HG03457 (cell line): ENCODE measurements around the gene FAM81A.
"Not testable (repeated sequence)": the region's sequence is repeated elsewhere in the genome, so short reads cannot be mapped to it uniquely, and the experiment has no call there.

Source experiments
- ATAC-seq: cut with Tn5 transposase; IDR thresholded peaks from one replicate; pipeline ENCODE4 v1.9.1; 2021; ENCODE audit warnings: moderate number of reproducible peaks; ENCODE audit not compliant: unreplicated experiment

FAM81A gene

DNA sequence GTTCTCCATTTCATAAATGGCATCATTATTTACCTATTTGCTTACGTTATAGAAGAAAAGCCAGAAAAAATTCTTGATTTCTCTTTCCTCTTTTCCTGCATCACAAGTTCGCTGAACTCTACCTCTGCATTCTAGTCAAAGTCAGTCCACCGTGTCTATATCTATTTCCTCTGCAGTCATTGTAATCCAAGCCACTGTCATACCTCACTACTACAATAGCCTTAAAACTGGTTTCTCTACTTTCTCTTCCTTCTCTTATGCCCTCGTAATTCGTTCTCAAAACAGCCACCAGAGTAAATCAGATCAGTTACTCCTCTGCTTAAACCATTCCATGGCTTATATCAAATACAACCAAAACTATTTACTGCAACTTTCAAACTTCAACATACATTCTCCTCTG lies 13.4 kb upstream of the FAM81A start:
- no peak for ATAC-seq

DNA sequence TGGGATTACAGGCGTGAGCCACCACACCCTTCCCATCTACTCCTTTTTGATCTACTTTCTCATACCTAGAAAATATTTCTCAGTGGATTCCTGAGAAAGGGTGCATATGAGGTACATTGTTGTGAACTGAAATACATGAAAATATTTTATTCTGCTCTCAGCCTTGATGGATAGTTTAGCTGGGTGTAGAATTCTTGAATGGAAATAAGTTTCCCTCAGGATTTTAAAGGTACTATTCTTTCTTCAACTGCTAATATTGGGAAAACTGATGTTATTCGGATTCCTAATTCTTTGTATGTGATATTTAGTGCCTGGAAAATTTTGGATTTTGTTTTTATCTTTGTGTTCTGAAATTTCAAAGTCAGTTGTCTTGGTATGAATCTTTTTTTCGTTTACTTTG lies 9.1 kb upstream of the FAM81A start:
- not testable (repeated sequence) for ATAC-seq

DNA sequence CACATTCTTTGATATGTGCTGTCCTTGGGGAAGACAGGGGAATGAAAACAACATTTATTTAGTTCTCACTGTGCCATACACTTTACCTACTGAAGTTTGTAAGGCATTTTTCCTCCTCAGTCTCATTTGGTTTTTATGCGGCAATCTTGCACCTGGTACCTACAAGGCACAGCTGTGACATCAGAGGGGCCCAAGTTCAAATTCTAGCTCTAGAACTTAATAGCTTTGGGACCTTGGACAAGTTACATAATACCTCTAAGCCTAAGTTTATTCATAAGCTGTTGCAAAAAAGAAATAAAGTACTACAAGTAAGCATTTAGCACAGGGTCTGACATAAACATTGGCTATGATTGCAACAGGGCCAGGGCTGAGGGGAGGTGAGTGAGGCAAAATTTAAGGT lies 5.6 kb upstream of the FAM81A start:
- no peak for ATAC-seq

DNA sequence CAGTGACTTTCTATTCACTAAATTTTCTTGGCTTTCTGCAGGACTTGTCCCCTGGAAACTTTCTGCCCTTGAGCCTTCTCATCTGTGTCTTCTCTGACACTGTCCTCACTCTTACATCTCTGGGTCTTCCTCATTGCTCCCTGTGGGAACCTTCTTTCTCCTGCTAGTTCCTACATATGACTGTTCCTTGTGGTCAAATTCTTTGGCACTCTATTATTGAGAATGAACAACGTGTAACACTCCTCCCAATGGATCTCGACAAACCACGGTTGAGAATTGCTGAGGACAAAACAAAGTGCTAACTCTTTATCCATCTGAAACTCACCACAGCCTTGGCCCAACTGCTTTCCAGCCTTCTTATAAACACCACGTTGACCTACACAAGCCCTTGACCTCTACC lies 3.5 kb upstream of the FAM81A start:
- ATAC-seq: no peak

DNA sequence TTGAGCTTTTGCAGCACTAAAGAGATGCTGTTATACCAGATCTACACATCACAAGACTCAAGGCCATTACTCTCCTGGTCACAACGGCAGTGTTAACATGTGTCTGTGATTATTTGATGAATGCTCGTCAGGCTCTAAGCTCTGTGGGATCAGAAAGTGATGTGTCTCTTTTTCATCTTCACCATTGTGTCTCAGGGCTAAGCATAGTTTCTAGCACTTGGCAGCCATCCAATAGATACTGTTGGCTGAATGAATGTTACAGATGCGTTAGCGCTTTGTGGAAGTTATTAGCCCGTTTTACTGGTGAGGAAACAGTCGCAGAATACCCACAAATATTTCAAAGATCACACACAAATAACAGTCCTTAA lies 1.2 kb upstream of the FAM81A start:
- no peak for ATAC-seq

DNA sequence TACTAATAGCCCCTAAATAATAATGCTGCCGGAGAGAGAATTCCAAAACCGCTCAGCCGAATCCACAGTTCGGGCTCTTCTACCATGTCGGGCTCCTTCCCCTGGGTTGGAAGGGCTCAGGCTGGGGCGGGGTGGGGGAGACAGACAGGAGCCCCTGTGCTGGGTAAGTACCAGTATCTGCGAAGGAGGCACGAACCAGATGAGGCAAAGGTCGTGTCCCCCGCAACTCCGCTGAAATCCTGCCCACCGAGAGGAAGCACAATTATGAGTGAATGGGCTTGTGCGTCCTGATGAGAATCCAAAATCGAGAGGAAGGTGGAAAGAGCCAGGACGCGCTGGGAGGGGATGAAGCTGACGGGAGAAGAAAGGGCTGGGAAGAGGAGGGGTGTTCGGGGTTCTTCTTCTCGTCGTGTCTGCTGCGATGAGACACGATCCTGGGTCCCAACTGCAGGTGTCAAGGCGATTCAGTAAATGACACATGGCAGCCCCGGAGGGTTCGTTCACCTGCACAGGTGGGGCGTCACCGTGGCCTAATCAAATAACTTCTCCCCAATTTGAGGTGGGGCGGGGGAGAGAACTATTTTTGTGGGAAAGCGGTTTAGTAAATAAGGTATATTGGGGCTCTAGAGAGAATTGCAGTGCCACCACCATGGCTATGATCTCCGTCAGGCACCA lies 707 bp upstream of the FAM81A start:
- no peak for ATAC-seq

DNA sequence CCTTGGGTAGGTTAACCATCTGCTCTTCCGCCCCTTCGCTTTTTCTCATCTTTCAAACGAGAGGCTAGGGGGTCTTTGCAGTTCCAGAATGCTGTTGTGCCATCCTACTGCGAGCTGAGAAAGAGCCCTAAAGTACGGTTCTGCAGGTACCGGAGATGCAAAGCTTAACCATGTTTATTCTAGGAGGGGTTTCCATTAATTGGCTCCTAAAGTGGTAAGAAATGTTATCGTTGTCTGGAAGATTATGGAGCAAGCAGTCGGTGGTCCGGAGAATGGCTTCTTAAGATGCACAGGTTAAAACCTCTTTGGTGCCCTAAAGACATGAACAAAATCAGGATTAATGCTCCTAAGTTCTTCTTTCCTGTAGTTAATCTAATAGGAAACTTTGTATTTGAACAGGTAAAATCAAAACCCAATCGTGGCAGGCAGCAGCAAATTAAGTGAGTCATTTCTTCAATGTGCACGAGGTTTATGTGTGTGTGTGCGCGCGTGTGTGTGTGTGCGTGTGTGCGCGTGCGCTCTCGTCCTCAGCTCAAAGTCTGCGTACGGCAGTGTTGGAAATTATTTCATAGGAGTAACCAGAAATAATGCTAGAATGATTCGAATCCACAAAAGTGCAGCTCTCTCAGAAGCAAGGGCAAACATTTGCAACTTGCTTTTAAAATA lies 772 bp downstream of the FAM81A start:
- ATAC-seq: no peak

DNA sequence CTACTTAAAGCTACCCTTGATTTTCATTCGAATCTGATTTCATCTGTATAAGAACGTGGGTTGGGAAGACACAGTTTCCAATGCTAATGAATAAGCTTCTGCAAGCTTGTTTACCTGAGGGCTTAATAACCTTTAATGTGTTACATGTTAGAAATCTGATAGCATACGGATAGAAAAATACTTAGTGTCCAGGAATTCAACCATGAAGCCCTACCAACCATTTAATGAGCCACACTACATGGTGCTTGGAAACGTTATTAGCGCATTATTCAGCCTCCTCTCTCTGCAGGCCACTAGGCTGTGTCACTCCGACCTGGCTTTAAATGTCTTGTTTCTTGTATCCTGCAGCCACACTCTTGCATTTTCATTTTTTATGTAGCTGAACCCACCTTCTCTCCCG lies 1.6 kb downstream of the FAM81A start:
- no peak for ATAC-seq

DNA sequence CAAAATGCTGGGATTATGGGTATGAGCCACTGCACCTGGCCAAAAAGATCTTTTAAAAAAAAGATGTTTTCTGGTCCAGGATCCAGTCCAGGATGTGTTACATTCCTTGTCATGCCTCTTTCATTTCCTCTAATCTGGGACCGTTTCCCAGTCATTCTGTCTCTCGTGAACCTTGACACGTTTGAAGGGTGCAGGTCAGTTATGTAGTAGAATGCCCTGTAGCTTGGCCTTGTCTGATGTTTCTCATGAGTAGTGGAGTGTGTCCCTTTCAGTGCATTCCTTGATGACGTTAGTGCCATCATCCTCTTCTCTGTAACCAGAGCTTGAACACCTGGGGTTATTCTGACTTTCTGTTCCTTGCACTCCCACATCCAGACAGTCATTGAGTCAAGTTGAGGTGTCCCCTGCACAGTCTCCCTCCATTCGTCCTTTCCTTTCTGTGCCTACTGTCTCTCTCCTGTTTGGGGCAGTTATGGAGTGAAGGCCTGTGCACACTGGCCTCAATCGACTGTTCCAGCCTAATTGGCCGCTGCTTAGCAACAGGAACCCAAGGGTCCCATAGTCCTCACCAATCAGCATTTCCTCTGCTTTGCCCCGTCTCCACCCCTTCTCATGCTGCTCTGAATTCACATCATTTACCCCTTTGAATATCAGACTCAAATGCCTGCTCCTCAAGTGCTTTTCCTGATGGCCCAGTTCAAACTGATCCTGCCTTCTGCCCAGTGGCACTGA lies 5.5 kb downstream of the FAM81A start:
- no peak for ATAC-seq

DNA sequence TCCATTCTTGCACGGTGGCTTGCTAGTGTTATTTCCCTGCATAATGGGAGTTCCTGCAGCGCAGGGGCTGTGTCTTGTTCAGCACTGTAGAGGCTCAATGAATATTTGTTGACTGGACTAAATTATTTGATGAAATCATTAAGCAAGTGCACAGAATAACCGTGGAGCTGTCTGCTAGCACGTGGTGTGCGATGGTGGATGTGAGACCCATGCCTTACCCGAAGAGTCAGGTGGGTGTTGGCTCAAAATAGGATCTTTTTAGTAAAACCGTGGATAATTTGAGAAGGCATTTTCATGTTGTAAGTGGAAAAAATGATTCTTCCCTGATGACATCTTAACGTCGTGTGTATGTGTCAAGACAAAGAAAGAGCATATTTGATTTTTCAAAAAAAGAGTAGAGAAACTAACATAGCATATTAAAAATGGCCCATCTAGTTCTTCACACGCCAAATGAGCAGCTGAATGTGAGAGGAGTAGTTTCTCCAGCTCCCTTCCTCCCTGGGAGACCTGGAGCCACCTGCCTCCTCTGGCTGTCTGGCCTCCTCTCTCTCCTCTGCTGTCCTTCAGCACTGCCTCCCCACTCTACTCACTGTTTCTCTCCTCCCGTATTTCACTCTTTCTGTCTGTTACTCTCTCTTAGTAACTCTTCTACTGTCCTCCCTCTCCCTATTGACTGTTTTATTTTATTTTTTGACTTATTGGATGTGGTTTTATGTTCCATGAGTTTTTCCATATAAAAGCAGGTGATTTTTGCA lies 6.3 kb downstream of the FAM81A start:
- no peak for ATAC-seq

DNA sequence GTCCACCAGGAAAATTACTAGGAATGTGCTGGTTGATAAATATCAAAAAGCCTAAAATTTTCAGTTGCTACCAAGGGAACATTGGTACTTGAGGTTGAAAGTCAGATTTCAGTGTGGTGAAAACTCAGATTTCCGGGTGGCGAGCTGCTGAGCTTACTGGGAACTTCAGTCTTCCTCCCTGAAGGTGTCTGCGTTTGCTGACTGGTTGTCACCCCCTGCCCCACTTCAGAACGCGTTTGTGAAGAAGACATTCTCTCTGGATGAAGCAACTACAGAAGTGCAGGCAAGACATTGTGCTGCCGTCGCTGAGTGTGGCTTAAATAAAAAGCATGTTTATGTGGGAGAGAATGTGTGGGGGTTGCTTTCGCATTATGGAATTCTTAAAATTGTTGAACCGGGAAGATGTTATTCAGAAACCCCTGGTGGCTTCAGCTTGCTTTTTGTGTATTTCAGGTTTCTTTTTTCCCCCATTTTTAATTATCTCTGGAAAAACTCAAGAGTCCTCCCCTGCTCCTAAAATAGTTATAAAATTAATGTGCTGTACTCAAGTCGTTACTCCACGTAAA lies 7.1 kb downstream of the FAM81A start:
- no peak for ATAC-seq

DNA sequence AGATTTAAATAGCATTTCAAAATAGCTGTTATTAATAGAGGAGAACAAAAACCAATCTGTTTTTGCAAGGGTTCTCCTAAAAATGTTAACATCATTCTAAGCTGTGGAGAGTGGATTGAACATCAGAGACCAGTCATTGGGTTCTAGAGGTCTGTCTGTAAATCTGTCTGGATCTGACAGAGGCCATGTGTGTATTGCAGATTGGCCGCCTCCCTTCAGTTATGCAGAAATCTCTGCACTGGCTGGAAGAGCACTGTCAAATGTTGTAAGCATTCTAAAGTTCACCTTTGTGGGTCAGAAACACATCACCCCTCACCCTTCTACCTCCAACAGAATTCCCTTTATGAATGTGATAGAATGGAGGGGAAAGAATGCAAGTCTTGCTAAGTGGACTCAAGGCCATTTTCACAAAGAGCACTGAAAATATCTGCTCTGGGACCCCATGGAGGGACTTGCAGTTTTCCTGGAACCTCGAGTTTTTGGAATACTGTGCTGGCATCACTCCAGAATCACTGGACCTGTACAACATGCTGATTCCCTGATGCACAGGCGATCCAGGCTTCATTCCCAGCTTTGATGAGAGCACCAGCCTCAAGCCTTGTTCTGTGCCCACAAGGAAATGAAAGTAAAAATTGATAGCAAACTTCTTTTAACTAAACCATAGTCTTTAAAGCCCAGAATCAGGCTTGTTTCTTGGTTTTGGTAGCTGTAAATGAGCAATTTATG lies 8.4 kb downstream of the FAM81A start:
- no peak for ATAC-seq

DNA sequence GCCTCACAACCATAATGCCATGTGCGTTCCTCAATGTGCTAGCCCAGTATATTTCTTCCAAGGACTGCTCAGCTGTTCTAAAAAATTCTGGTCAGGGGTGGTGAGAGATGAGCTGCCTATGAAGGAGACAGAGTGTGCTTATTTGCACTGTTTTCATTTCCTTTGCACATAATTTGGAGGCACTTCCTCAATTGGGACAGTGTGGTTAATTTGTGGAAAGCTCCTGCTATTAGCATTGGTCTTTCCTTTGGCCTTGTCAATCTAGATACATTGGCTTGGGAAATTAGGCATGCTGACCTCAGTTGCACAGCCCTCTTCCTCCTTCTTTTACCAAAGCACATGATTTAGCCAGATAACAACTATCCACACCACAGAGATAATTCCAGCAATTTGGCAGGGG lies 9.4 kb downstream of the FAM81A start:
- no peak for ATAC-seq

DNA sequence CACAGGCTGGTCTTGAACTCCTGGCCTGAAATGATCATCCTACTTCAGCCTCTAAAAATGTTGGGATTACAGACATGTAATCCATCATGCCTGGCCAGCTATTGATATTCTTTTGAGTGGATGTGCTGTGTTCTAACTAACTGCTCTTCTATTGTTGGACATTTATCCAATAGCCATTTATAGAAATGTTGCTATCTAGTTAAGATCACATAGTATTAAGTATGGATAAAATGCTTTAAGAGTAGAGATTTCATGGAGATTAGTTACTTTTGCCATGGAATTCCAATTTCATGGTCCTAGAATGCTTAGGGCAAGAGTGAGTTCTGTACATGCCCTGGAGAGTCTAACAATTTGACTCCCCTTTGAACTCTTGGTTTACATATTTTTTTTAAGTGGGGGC lies 10.9 kb downstream of the FAM81A start:
- ATAC-seq: no peak

DNA sequence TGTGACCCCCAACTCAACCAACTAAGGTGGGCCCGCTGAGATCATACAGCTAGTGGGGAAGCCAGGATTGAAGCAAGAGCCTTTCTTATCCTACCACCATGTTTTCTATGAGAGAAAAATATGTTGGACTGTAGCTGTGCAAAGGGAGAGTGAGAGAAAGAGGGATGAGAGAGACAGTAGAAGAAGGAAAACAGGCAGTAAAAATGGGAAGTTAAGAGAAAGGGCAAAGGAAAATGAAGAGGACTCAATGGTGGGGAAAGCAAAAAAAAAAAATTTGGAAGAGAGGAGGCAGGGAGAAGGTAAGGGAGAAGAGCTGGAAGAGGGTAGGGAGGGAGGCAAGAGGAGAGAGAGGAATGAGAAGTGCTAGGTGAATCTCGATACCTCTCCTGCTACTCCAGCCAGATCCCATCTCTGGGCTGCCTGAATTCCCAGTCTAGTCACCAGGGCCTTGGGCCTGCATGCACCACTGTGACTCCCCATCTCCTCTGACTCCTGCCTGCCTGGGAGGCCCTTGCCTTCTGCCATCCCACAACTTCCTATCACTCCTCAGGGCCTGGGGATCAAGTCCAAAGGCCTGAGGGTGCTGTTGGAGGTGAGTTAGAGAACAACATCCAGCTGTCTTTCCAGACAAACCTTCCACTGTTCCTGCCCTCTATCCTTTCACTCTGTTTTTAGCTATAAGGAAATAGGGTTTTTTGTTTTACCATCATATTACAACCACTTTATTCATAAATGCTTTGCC lies 15.7 kb downstream of the FAM81A start:
- ATAC-seq: no peak

DNA sequence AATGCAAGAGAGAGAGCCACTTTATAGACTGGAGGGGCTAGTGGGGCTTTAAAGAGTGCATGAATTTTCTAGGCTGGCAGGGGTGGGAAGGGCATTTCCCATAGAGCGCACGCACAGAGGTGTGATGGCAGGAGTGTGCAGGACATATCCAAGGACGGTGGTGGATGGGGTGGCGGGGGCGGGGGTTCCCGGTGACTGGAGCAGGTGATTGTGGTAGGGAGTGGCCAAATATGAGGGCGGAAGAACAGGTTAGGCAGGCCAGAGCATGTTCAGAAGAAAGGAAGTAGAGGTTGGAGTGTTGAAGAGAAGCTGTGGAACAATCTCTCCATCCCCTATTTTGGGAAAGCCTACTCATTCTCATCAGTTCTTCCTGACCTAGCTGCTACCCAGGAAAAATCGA lies 18.1 kb downstream of the FAM81A start:
- no peak for ATAC-seq

DNA sequence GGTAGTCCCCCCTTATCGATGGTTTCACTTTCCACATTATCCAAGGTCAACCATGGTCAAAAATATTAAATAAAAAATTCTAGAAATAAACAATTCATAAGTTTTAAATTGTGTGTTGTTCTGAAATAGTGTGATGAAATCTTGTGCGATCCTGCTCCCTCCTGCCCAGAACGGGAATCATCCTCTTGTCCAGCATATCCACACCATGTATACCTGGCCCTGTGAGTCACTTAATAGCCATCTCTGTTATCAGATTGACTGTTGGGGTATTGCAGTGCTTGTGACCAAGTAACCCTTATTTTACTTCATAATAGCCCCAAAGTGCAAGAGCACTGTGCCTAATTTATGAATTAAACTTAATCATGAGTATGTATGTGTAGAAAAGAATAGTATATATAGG lies 19.1 kb downstream of the FAM81A start:
- no peak for ATAC-seq

DNA sequence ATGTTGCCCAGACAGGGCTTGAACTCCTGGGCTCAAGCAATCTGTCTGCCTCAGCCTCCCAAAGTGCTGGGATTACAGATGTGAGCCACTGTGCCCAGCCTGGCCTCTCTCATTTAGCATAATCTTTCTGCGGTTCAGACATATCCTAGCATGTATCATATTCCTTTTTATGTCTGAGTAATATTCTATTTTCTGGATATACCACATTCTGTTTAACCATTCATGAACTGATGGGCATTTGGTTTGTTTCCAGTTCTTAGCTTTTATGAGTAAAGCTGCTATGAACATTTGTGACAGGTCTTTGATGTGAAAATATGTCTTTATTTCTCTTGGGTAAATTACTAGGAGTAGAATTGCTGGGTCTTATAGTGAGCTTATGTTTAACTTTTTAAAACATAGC lies 23.5 kb downstream of the FAM81A start:
- no peak for ATAC-seq

DNA sequence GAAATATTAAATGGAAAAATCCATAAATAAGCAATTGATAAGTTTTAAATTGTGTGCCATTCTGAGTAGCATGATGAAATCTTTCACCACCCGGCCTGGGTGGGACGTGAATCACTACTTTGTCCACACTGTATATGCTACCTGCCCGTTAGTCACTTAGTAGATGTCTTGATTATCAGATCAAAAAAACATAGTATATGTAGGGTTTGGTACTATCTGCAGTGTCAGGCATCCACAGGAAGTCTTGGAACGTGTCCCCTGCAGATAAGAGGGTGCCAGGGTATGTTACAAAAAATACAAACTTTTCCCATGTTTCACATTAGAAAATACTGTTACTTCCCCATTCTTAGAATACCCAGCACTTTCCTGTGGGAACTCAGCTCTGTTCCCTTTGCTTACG lies 35.2 kb downstream of the FAM81A start:
- ATAC-seq: no peak

DNA sequence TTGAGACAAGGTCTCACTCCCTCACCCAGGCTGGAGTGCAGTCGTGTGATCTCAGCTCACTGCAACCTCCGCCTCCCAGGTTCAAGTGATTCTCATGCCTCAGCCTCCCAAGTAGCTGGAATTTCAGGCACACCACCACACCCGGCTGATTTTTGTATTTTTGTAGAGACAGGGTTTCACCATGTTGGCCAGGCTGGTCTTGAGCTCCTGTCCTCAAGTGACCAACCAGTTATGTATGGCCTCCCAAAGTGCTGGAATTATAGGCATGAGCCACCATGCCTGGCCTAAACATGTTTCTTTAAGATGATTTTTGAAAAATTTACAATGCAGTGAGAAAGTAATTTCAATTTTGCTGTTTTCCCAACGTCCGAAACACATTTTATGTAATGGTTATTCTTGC lies 37.2 kb downstream of the FAM81A start:
- ATAC-seq: not testable (repeated sequence)
